GM12801 (cell line): Measurements from ENCODE around the gene WDPCP.

Source experiments
- TF ChIP-seq, protein P1 (sequence below): IDR thresholded peaks from one replicate; pipeline ENCODE4 v1.5.1; 2011; ENCODE audit warnings: control low read depth; ENCODE audit not compliant: insufficient read length; ENCODE audit errors: extremely low read depth

The WDPCP gene

DNA sequence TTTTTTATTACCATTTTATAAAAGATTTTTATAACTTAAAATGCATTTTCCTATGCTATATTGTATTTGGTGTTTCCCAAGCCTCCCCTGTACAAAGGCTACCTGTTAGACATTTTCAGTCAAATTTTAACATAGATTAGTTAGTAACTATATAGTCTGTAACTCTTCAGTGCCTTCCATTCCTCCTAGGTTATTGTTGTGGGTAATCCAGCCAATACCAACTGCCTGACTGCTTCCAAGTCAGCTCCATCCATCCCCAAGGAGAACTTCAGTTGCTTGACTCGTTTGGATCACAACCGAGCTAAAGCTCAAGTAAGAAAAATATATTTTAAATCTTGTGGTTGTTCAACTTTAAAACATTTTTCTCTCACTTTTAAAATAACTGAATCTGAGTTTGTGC is 10.7 kb upstream of the WDPCP start:
- TF ChIP-seq, protein P1, sequence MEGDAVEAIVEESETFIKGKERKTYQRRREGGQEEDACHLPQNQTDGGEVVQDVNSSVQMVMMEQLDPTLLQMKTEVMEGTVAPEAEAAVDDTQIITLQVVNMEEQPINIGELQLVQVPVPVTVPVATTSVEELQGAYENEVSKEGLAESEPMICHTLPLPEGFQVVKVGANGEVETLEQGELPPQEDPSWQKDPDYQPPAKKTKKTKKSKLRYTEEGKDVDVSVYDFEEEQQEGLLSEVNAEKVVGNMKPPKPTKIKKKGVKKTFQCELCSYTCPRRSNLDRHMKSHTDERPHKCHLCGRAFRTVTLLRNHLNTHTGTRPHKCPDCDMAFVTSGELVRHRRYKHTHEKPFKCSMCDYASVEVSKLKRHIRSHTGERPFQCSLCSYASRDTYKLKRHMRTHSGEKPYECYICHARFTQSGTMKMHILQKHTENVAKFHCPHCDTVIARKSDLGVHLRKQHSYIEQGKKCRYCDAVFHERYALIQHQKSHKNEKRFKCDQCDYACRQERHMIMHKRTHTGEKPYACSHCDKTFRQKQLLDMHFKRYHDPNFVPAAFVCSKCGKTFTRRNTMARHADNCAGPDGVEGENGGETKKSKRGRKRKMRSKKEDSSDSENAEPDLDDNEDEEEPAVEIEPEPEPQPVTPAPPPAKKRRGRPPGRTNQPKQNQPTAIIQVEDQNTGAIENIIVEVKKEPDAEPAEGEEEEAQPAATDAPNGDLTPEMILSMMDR = no peak

DNA sequence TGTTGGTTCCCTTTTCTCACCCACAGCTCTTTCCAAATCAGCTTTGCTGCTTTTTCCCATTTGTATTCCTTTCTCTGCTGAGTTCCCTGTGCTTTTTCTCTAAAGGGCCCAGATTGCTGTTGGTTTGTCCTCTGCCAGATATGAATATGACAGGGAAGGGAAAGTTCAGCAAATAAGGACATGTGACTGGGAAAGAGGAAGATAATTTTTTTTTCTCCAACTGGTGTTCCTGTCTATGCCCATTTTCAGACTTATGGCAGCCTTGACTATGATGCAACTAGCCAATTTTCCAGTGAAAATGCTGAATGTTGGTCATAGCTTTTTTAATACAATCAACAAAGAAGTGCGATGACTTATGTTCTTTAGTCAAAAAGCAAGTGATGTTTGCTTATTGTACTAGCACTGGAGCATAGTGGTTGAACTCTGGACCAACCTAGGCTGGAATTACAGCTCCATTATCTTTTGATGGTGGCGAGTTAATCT is 8.2 kb upstream of the WDPCP start:
- TF ChIP-seq, protein P1 = no peak

DNA sequence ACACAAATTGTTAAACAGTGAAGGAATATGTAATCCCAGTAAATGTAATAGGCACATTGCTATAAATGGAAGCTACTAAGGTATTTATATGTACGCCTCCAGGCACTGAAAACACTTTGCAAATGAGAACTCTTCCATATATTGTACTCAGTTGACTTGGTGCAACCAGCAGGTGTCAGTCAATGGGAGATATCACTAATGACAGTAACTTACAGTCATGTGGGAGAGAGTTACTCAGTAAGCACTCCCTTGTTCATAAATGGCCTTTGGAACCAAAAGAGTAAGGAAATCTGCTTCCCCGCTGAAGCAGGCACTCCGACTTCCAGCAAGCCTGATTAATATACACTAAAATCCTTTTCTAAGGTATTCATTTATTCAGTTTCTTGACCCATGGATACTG is 6.4 kb upstream of the WDPCP start:
- TF ChIP-seq, protein P1 = no peak

DNA sequence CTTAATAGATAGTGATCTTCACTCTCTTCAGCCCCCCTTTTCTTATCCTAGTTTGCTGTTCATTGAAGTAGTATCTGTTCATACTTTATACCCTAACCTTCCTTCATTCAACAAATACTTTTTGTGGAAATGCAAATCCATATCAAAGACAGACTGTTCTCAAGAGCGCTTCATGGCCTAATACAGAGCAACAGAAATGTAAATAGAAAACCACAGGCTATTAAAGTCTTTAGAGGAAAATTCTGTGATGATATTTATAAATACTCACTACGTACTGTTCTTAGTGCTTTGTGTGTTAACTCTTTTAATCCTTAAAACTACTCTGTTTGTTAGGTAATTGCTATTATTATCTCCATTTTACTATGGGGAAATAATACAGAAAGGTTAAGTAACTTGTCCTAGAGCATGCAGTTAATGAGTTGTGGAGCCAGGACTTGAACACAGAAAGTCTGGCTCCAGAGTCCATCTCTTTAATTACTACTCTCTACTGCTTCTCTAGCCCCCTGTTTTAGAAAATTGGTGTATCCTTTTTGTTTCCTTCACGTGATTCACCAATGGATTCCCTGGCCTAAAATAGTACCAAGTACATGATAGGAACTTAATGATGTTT is 3.4 kb upstream of the WDPCP start:
- TF ChIP-seq, protein P1 = no peak

DNA sequence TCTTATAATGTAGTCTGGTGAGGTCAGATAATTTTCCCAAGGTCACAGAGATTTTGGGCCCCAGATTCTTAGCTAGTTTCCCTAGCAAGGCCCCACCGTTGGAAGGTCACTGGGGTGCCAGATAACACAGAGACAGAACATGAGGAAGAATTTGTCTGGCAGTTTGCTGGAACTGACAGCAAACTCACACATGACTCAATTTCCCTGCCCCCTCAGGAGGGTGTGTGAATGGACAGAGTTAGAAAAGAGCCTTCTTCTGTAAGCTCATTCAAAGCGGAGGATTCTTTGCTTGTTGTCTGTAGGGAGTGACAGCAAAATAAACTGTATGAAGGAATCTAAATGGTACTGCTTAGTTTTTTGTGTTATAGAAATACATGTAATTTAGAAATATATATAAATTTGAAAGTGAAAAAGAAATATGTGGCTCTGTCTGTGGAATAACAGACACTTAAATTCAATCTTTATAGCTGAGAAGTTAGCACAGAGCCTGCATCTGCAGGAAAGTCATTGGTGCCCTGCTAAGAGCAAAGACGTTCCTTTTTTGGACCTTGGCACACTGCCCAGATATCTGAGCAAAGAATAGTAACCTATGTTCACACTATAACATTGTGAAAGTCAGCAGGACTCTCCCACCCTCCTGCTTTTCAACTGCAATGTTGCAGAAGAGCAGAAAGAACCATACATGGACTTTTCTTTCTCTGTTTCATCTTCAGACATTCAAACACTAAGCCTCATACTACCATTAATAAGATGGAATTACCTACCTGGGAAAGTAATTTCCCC is 2.5 kb upstream of the WDPCP start:
- TF ChIP-seq, protein P1 = no peak

DNA sequence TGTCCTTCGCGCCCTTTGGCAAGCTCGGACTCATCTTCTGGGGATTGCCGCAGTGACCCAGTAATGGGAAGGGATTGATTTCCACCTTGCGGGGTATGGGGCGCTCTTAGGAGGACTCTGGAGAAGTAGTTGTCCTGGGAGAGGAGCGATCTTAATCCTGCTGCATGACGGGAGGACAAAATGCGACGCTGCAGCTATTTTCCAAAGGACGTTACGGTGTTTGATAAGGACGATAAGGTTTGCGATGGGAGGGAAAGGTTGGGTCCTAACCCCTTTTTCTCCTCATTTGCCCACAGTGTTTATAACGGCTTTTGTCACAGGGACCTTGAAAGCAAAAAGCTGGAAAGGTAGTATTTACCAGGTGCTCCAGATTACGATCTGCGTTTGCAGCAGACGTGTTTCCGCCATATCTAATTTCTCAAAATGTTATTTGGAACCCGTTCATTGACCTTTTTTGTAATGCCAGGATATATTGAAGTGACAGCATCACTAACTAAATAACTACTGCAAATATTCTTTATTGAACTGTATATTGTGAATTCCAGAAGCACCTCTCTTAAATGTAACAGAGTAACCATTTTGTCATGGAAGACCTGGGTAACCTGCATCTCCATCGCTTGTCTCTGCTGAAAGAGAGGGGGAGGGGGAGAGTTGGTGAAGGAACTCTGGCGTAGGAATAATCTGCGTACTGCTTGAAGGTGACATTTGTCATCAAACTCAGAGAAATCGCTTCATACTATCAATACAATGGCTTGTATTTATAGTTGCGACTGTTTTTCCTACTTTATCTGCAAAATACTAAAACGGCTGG is 1.1 kb upstream of the WDPCP start:
- TF ChIP-seq, protein P1 = no peak

DNA sequence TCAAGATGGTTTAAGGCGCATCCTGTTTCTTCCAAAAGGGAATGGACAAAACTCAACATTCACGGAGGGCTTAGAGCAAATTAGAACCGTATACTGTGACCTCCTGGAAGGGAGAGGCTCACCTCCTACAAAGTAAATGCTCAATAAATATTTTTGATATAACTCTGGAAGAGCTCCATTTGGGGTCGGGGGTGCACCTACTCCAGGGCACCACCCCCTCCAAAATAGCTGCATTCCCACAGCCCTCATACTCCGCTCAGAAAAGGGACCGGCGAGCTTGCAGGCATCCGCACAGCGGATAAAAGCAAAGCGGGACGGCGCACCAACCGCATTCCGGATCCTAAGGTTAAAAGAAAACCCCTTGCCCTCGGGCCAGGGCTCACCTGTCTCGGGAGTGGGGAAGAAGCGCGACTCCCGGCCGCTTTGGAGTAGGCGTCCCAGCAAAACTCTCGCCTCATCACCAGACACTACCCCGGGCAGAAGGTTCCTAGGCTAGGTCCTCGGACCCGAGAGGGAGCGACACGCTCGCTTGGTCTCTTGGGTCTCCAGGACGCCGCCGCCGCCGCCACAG is 378 bp downstream of the WDPCP start:
- TF ChIP-seq, protein P1 = no peak
